HepG2 (cell line): ENCODE data around the gene SLC2A13. TPM values are rescaled to one million over a fixed set of nuclear protein-coding genes. Genes with fewer than 3 reads are reported as not detected.

Source experiments
- ATAC-seq: fragments of 200-7000 bp; cut with Tn5 transposase; 3 replicates; pipeline ENCODE4 v1.9.1; 2020; ENCODE audit warnings: mild to moderate bottlenecking, moderate library complexity
- BruUV-seq: library from RNA; stranded (reverse); fragments of 400-500 nt; replicated peaks from 2 replicates; lab custom pipeline; 2021; lab: Mats Ljungman, UMichigan
- CTCF ChIA-PET: fragments of 300-600 bp; formaldehyde crosslinking; extraction: SDS; loops from one replicate; lab custom pipeline; 2021; ENCODE audit warnings: low total read pairs, inconsistent platforms, low intra/inter-chr PET ratio; lab: Yijun Ruan, JAX
- POLR2A ChIA-PET: fragments of 350-600 bp; sonication (Branson Sonifier 250); formaldehyde crosslinking; loops from one replicate; lab custom pipeline; 2020; ENCODE audit warnings: antibody characterized with exemption, inconsistent platforms; lab: Yijun Ruan, JAX
- DNase-seq: peaks from one replicate; pipeline ENCODE4 v3.0.0-alpha.2; 2015; ENCODE audit warnings: low spot score
- FAIRE-seq: peaks from 3 replicates; lab custom pipeline; 2011; peaks lifted over from hg19 to GRCh38; lab: Jason Lieb, UNC
- H2AFZ ChIP-seq: one replicate; pipeline ENCODE4 v1.6.1; 2011; ENCODE audit warnings: low read length, inconsistent platforms
- H3K27ac ChIP-seq: fragments of 300-600 bp; 3 replicates; pipeline ENCODE4 v1.8.0; 2011; ENCODE audit warnings: mixed run types, mild to moderate bottlenecking, mixed read lengths, low read length, inconsistent platforms; ENCODE audit not compliant: insufficient read depth; ENCODE audit errors: extremely low read length
- H3K27me3 ChIP-seq, 2 experiments: fragments of 200-600 bp in 1 of 2; 2 replicates in 1 of 2; 3 replicates in 1 of 2; pipeline versions ENCODE4 v1.6.0 to v1.8.0; 2011; ENCODE audit warnings: low read length in 2 of 2, mild to moderate bottlenecking in 2 of 2, moderate library complexity in 2 of 2, inconsistent platforms in 1 of 2; ENCODE audit not compliant: insufficient read depth in 2 of 2, control insufficient read depth in 1 of 2
- H3K36me3 ChIP-seq, 2 experiments: fragments of 200-600 bp in 1 of 2; replicated peaks in 1 of 2; 2 replicates in 1 of 2; 3 replicates in 1 of 2; pipeline versions ENCODE4 v1.5.1 to v1.8.0; 2011; ENCODE audit warnings: low read length in 2 of 2, inconsistent platforms in 1 of 2; ENCODE audit not compliant: insufficient read depth in 2 of 2, control insufficient read depth in 1 of 2
- H3K4me1 ChIP-seq: 2 replicates; pipeline ENCODE4 v1.5.1; 2012; ENCODE audit warnings: low read length, inconsistent platforms; ENCODE audit not compliant: insufficient read depth
- H3K4me2 ChIP-seq: 2 replicates; pipeline ENCODE4 v1.6.0; 2011; ENCODE audit warnings: low read depth, low read length, inconsistent platforms
- H3K4me3 ChIP-seq, 3 experiments: fragments of 200-600 bp in 1 of 3; sonication (generic), shearing (Covaris generic) in 1 of 3; replicated peaks in 1 of 3; 2 replicates each; pipeline ENCODE4 v1.5.1; 2011 to 2016; ENCODE audit warnings: low read length in 3 of 3, inconsistent platforms in 2 of 3, low read depth in 2 of 3, mild to moderate bottlenecking in 2 of 3, control low read depth in 1 of 3, mixed read lengths in 1 of 3; ENCODE audit not compliant: insufficient read depth in 1 of 3
- H3K79me2 ChIP-seq: one replicate; pipeline ENCODE4 v1.6.1; 2011; ENCODE audit warnings: low read length, inconsistent platforms; ENCODE audit not compliant: insufficient read depth
- H3K9ac ChIP-seq: 2 replicates; pipeline ENCODE4 v1.6.0; 2011; ENCODE audit warnings: mild to moderate bottlenecking, low read depth, low read length, inconsistent platforms; ENCODE audit not compliant: insufficient read depth
- H3K9me3 ChIP-seq: 2 replicates; pipeline ENCODE4 v1.5.1; 2012; ENCODE audit warnings: mild to moderate bottlenecking, low read length
- H4K20me1 ChIP-seq: 2 replicates; pipeline ENCODE4 v1.6.0; 2011; ENCODE audit warnings: inconsistent platforms, mild to moderate bottlenecking, low read length, moderate library complexity; ENCODE audit not compliant: insufficient read depth
- CREB1 ChIP-seq, 2 experiments: fragments of 450-650 bp in 1 of 2; IDR thresholded peaks; 2 replicates each; pipeline ENCODE4 v1.6.1; 2016 to 2017; ENCODE audit warnings: control low read depth in 1 of 2, mild to moderate bottlenecking in 1 of 2, missing compliant biosample characterization in 1 of 2, missing genetic modification characterization in 1 of 2
- ELF3 ChIP-seq: IDR thresholded peaks from 2 replicates; pipeline ENCODE4 v1.6.1; 2016; ENCODE audit warnings: missing genetic modification reagents, missing compliant biosample characterization
- ISL2 ChIP-seq: sonication (generic); formaldehyde crosslinking; IDR thresholded peaks from 2 replicates; pipeline ENCODE4 v1.5.0; 2020; ENCODE audit warnings: missing genetic modification reagents
- MAX ChIP-seq: IDR thresholded peaks from 2 replicates; pipeline ENCODE4 v1.6.1; 2012; ENCODE audit warnings: inconsistent platforms
- MLXIP ChIP-seq: sonication (generic); formaldehyde crosslinking; IDR thresholded peaks from 2 replicates; pipeline ENCODE4 v1.9.0; 2021; ENCODE audit warnings: missing genetic modification reagents, borderline replicate concordance
- NFE2L2 ChIP-seq: fragments of 150-350 bp; IDR thresholded peaks from 2 replicates; pipeline ENCODE4 v1.6.1; 2014; ENCODE audit warnings: low read length
- ZNF570 ChIP-seq: sonication (generic); formaldehyde crosslinking; IDR thresholded peaks from 2 replicates; pipeline ENCODE4 v1.4.0; 2020; ENCODE audit warnings: mild to moderate bottlenecking, missing genetic modification reagents, borderline replicate concordance
- WGBS: methylation state at CpG from one replicate; pipeline ENCODE4 v1.1.6; 2017; ENCODE audit warnings: low lambda C conversion rate; 5-methylcytosine and 5-hydroxymethylcytosine counted together
- in situ Hi-C: cut with HindIII; loops from 2 replicates; pipeline ENCODE4 v1.10.0; 2017; ENCODE audit warnings: low pct_unique_long_range_greater_than_20kb; ENCODE audit not compliant: extremely low pct_ligation_motif_present
- intact Hi-C: fragments of 100-400 bp; cut with micrococcal nuclease; formaldehyde crosslinking; loops from one replicate; pipeline ENCODE4 v1.10.0; 2022; ENCODE audit not compliant: unreplicated experiment
- polyA plus RNA-seq, 8 experiments: library from polyadenylated mRNA; depleted of rRNA in 3 of 8; stranded (reverse) in 7 of 8; unstranded in 1 of 8; fragments of >200 nt; fragmentation: Illumina TruSeq in 4 of 8; extraction: Trizol in 4 of 8; gene quantifications; 2 replicates each; pipeline versions ENCODE4 v1.2.1 to v1.2.3, GENCODE V29; 2011 to 2016; ENCODE audit warnings: low read depth in 4 of 8, missing spikeins in 1 of 8, mixed read lengths in 1 of 8; ENCODE audit not compliant: insufficient read depth in 1 of 8
- total RNA-seq, 5 experiments: library from RNA; depleted of rRNA; stranded (reverse); fragments of >200 nt; fragmentation: Illumina TruSeq; extraction: Trizol; gene quantifications; 2 replicates each; pipeline ENCODE4 v1.2.3, GENCODE V29; 2016; ENCODE audit warnings: low read depth in 1 of 5

The SLC2A13 gene
- total and polyA plus RNA-seq, 2 of the 13 experiments (the other 11 are each of a cell fraction or from before 2014, with no cell fraction given): 5.5 to 6.0 TPM

- no peak for ATAC-seq
- Histone ChIP-seq H3K9me3 (no peaks in the 10 kb centered on the region), H3K9ac (no peak overlapping the region), H3K4me3 (no peak overlapping the region), H2AFZ (no peak overlapping the region), H3K4me1 (no peaks in the 10 kb centered on the region), H3K79me2 (no peaks in the 10 kb centered on the region), H3K27me3 (no peaks in the 10 kb centered on the region), H4K20me1 (no peaks in the 10 kb centered on the region), H3K27ac (no peak overlapping the region), H3K36me3 (no peaks in the 10 kb centered on the region), H3K4me2 (no peak overlapping the region)
- no TSS peak for BruUV-seq
- 68% methylated on average over 3 of the region's 3 CpGs for WGBS
- no peak for DNase-seq
- intact Hi-C loops (no loop called here), in situ Hi-C loops (no loop called here)
- FAIRE-seq: no peak
- CTCF ChIA-PET: no interaction called here
- TF ChIP-seq NFE2L2 (no peak), ELF3 (CRISPR knock-in tag) (no peak), MLXIP (no peak), MAX (no peak), CREB1 (IDR thresholded peaks at IDR 0.05) (no peak), CREB1 (CRISPR knock-in tag; IDR thresholded peaks at IDR 0.05) (no peak), ZNF570 (CRISPR knock-in tag) (no peak), ISL2 (no peak)
- POLR2A ChIA-PET: no interaction called here
Observed at GRCh38 chr12:39886106-39886505, 219.8 kb downstream of the SLC2A13 start.
